SKM-1 treated with dmso at 0.1 percent for 144 hours (cell line): Measurements from ENCODE around the gene FKRP.
"Not testable (repeated sequence)": the region's sequence is repeated elsewhere in the genome, so short reads cannot be mapped to it uniquely, and the experiment has no call there.

Experiments
- DNase-seq: peaks from one replicate; lab custom pipeline; 2025; ENCODE audit not compliant: unreplicated experiment; lab: John Stamatoyannopoulos, UW

FKRP gene

GRCh38 chr19:46745521-46746280 lies at the start of gene FKRP:
Gene FKRP (plus strand): TSS chr19:46746057. CDS start chr19:46755451, 9,394 bp downstream.
- no peak for DNase-seq

- DNase-seq: no peak
Observed at GRCh38 chr19:46696866-46697203, 49.0 kb upstream of the FKRP start.

- DNase-seq: no peak
Observed at GRCh38 chr19:46697204-46697960, 48.5 kb upstream of the FKRP start.

GRCh38 chr19:46698395-46699321 lies 47.2 kb upstream of the FKRP start:
- DNase-seq: no peak

- DNase-seq: no peak
Observed at GRCh38 chr19:46700704-46701103, 45.2 kb upstream of the FKRP start.

GRCh38 chr19:46704379-46705076 lies 41.3 kb upstream of the FKRP start:
- DNase-seq: peak; percentile 2

- DNase-seq: no peak
Observed at GRCh38 chr19:46710687-46711086, 35.2 kb upstream of the FKRP start.

GRCh38 chr19:46712768-46713338 lies 33.0 kb upstream of the FKRP start:
- DNase-seq: not testable (repeated sequence)

- no peak for DNase-seq
Observed at GRCh38 chr19:46713781-46714443, 31.9 kb upstream of the FKRP start.

GRCh38 chr19:46714444-46715106 lies 31.3 kb upstream of the FKRP start:
- DNase-seq: no peak

GRCh38 chr19:46715620-46715974 lies 30.3 kb upstream of the FKRP start:
- DNase-seq: no peak

GRCh38 chr19:46715975-46716671 lies 29.7 kb upstream of the FKRP start:
- DNase-seq: no peak

- no peak for DNase-seq
Observed at GRCh38 chr19:46716672-46717033, 29.2 kb upstream of the FKRP start.

- peak; percentile 13 for DNase-seq
Observed at GRCh38 chr19:46717034-46717715, 28.7 kb upstream of the FKRP start, which contains the start of gene PRKD2. Gene PRKD2 (minus strand): TSS chr19:46717114. CDS start chr19:46716370, 744 bp downstream.

GRCh38 chr19:46717716-46718143 lies 28.1 kb upstream of the FKRP start:
- no peak for DNase-seq

GRCh38 chr19:46718157-46718933 lies 27.5 kb upstream of the FKRP start:
- DNase-seq: peak; percentile 9

- DNase-seq: no peak
Observed at GRCh38 chr19:46718934-46719622, 26.8 kb upstream of the FKRP start.
